Loucy (cell line): Measurements from ENCODE around the gene SCAMP2.

Experiments used
- H2AFZ ChIP-seq: fragments of 200-600 bp; sonication (generic); 2 replicates; pipeline ENCODE4 v1.6.0; 2016; ENCODE audit warnings: antibody characterized with exemption, mild to moderate bottlenecking, low read length, moderate library complexity
- H3F3A ChIP-seq: fragments of 200-600 bp; 2 replicates; pipeline ENCODE4 v1.6.0; 2016; ENCODE audit warnings: antibody characterized with exemption, low read depth, mild to moderate bottlenecking
- H3K27me3 ChIP-seq: fragments of 200-600 bp; sonication (generic); 2 replicates; pipeline ENCODE4 v1.6.1; 2014; ENCODE audit warnings: low read length, mild to moderate bottlenecking; ENCODE audit not compliant: insufficient read depth, poor library complexity, severe bottlenecking
- H3K36me3 ChIP-seq: fragments of 200-600 bp; sonication (generic); 2 replicates; pipeline ENCODE4 v1.6.1; 2016; ENCODE audit warnings: low read length; ENCODE audit not compliant: insufficient read depth
- H3K4me1 ChIP-seq: fragments of 200-600 bp; sonication (generic); 2 replicates; pipeline ENCODE4 v1.5.1; 2014; ENCODE audit warnings: low read length, mild to moderate bottlenecking; ENCODE audit not compliant: insufficient read depth, poor library complexity, severe bottlenecking
- H3K4me2 ChIP-seq: fragments of 200-600 bp; sonication (generic); 2 replicates; pipeline ENCODE4 v1.6.0; 2014; ENCODE audit warnings: antibody characterized with exemption, low read length, low read depth, mild to moderate bottlenecking; ENCODE audit not compliant: poor library complexity, severe bottlenecking
- H3K4me3 ChIP-seq: fragments of 200-600 bp; sonication (generic); 2 replicates; pipeline ENCODE4 v1.5.1; 2014; ENCODE audit warnings: low read length, mild to moderate bottlenecking, mixed read lengths; ENCODE audit not compliant: poor library complexity, severe bottlenecking
- H3K79me2 ChIP-seq: fragments of 200-600 bp; sonication (generic); 2 replicates; pipeline ENCODE4 v1.6.1; 2014; ENCODE audit warnings: low read length; ENCODE audit not compliant: insufficient read depth
- H3K9ac ChIP-seq: fragments of 200-600 bp; sonication (generic); 2 replicates; pipeline ENCODE4 v1.6.0; 2014; ENCODE audit warnings: mild to moderate bottlenecking, low read depth, low read length, moderate library complexity; ENCODE audit not compliant: poor library complexity, severe bottlenecking
- H3K9me2 ChIP-seq: fragments of 200-600 bp; sonication (generic); replicated peaks from 2 replicates; pipeline ENCODE4 v1.6.1; 2016; ENCODE audit warnings: low read depth, low read length, mixed read lengths
- H3K9me3 ChIP-seq: fragments of 200-600 bp; sonication (generic); 2 replicates; pipeline ENCODE4 v1.6.1; 2014; ENCODE audit warnings: mild to moderate bottlenecking, antibody characterized with exemption, low read length, low read depth; ENCODE audit not compliant: insufficient read depth
- H4K20me1 ChIP-seq: fragments of 200-600 bp; sonication (generic); 2 replicates; pipeline ENCODE4 v1.6.0; 2014; ENCODE audit warnings: antibody characterized with exemption, low read length, mild to moderate bottlenecking; ENCODE audit not compliant: insufficient read depth, poor library complexity, severe bottlenecking
- CTCF ChIP-seq: fragments of 200-600 bp; sonication (generic); conservative IDR thresholded peaks from 2 replicates; pipeline ENCODE4 v1.5.1; 2014; ENCODE audit warnings: mild to moderate bottlenecking, antibody characterized with exemption, low read length
- EZH2phosphoT487 ChIP-seq: fragments of 200-600 bp; IDR thresholded peaks from 2 replicates; pipeline ENCODE4 v1.6.1; 2018; ENCODE audit warnings: antibody characterized with exemption, mild to moderate bottlenecking, moderate library complexity, borderline replicate concordance

The SCAMP2 gene

GRCh38 chr15:74831813-74832495, 41.2 kb downstream of the SCAMP2 start:
- Histone ChIP-seq H3K9me2 (no peaks in the 10 kb centered on the region), H3K4me1 (peaks cover 10% of the 10 kb centered on the region), H3F3A (no peaks in the 10 kb centered on the region), H2AFZ (no peak overlapping the region), H3K9ac (no peak overlapping the region), H3K27me3 (no peaks in the 10 kb centered on the region), H4K20me1 (no peaks in the 10 kb centered on the region), H3K4me3 (no peak overlapping the region), H3K9me3 (no peaks in the 10 kb centered on the region), H3K4me2 (no peak overlapping the region), H3K79me2 (no peaks in the 10 kb centered on the region), H3K36me3 (no peaks in the 10 kb centered on the region)
- TF ChIP-seq CTCF (no peak), EZH2phosphoT487 (no peak)

GRCh38 chr15:74830868-74831267, 42.3 kb downstream of the SCAMP2 start:
- Histone ChIP-seq H3F3A (no peaks in the 10 kb centered on the region), H3K4me3 (no peak overlapping the region), H3K27me3 (no peaks in the 10 kb centered on the region), H3K4me2 (no peak overlapping the region), H2AFZ (no peak overlapping the region), H3K9me3 (no peaks in the 10 kb centered on the region), H3K9me2 (no peaks in the 10 kb centered on the region), H4K20me1 (no peaks in the 10 kb centered on the region), H3K9ac (no peak overlapping the region), H3K79me2 (no peaks in the 10 kb centered on the region), H3K4me1 (peaks cover 10% of the 10 kb centered on the region), H3K36me3 (no peaks in the 10 kb centered on the region)
- TF ChIP-seq EZH2phosphoT487, result no peak
- no peak for TF ChIP-seq CTCF

- no peaks in the 10 kb centered on the region for H3K79me2 ChIP-seq
- TF ChIP-seq EZH2phosphoT487 (no peak), CTCF (no peak)
- peaks cover 10% of the 10 kb centered on the region for H3K4me1 ChIP-seq
- no peaks in the 10 kb centered on the region for H3K9me2 ChIP-seq
- H3K9me3 ChIP-seq, result no peaks in the 10 kb centered on the region
- H4K20me1 ChIP-seq, result no peaks in the 10 kb centered on the region
- no peaks in the 10 kb centered on the region for H3F3A ChIP-seq
- H3K4me3 ChIP-seq, result no peak overlapping the region
- no peak overlapping the region for H3K9ac ChIP-seq
- no peak overlapping the region for H3K4me2 ChIP-seq
- no peaks in the 10 kb centered on the region for H3K27me3 ChIP-seq
- no peak overlapping the region for H2AFZ ChIP-seq
- H3K36me3 ChIP-seq, result no peaks in the 10 kb centered on the region
Observed at GRCh38 chr15:74829991-74830390, 43.2 kb downstream of the SCAMP2 start.
